Glutamatergic neuron (in vitro differentiated cells): ENCODE results near the gene LAMA1. TPM values are rescaled to one million over a fixed set of nuclear protein-coding genes. Genes with fewer than 3 reads are reported as not detected.

Experiments used
- DNase-seq: peaks from one replicate; pipeline ENCODE4 v3.0.0; 2022
- H3K27ac Mint-ChIP-seq: one replicate; pipeline ENCODE4 v1.8.0; 2020; ENCODE audit warnings: mild to moderate bottlenecking, mixed read lengths, inconsistent platforms; ENCODE audit not compliant: unreplicated experiment
- H3K27me3 Mint-ChIP-seq: one replicate; pipeline ENCODE4 v1.8.0; 2020; ENCODE audit warnings: mild to moderate bottlenecking, moderate library complexity, mixed read lengths, inconsistent platforms; ENCODE audit not compliant: unreplicated experiment
- H3K36me3 Mint-ChIP-seq: one replicate; pipeline ENCODE4 v1.8.0; 2020; ENCODE audit warnings: mild to moderate bottlenecking, mixed read lengths, inconsistent platforms; ENCODE audit not compliant: unreplicated experiment
- H3K4me1 Mint-ChIP-seq: one replicate; pipeline ENCODE4 v1.8.0; 2020; ENCODE audit warnings: mild to moderate bottlenecking, low read depth, mixed read lengths, inconsistent platforms; ENCODE audit not compliant: unreplicated experiment
- H3K4me3 Mint-ChIP-seq: one replicate; pipeline ENCODE4 v1.8.0; 2020; ENCODE audit warnings: mild to moderate bottlenecking, mixed read lengths, inconsistent platforms; ENCODE audit not compliant: unreplicated experiment
- H3K9me3 Mint-ChIP-seq: one replicate; pipeline ENCODE4 v1.8.0; 2020; ENCODE audit warnings: mild to moderate bottlenecking, moderate library complexity, mixed read lengths, inconsistent platforms; ENCODE audit not compliant: unreplicated experiment
- CTCF ChIP-seq: fragments of 200-600 bp; sonication (generic); IDR thresholded peaks from one replicate; pipeline ENCODE4 v1.5.0; 2021; ENCODE audit not compliant: partially characterized antibody, unreplicated experiment
- total RNA-seq: library from RNA; stranded (reverse); fragmentation: NEBNext Ultra II Directional; extraction: Animal tissue kit (Norgen Biotek cat#: 25700); gene quantifications from one replicate; pipeline ENCODE4 v1.2.1, GENCODE V29; 2021; ENCODE audit not compliant: unreplicated experiment

LAMA1 gene
- total RNA-seq, 1 donor from 2014 or later, result 32.0 TPM

- H3K27me3 Mint-ChIP-seq, result peaks cover 2% of the 10 kb centered on the region
- no peak for DNase-seq
- no peaks in the 10 kb centered on the region for H3K9me3 Mint-ChIP-seq
- no peak for TF ChIP-seq CTCF
- no peak overlapping the region for H3K4me3 Mint-ChIP-seq
- no peaks in the 10 kb centered on the region for H3K4me1 Mint-ChIP-seq
- H3K36me3 Mint-ChIP-seq, result no peaks in the 10 kb centered on the region
- H3K27ac Mint-ChIP-seq, result no peak overlapping the region
Measured at GRCh38 chr18:7048081-7048480, 69.5 kb downstream of the LAMA1 start.

- no peaks in the 10 kb centered on the region for H3K36me3 Mint-ChIP-seq
- no peaks in the 10 kb centered on the region for H3K4me1 Mint-ChIP-seq
- no peaks in the 10 kb centered on the region for H3K27me3 Mint-ChIP-seq
- no peaks in the 10 kb centered on the region for H3K9me3 Mint-ChIP-seq
- no peak for DNase-seq
- H3K27ac Mint-ChIP-seq, result no peak overlapping the region
- TF ChIP-seq CTCF, result no peak
- H3K4me3 Mint-ChIP-seq, result no peak overlapping the region
Measured at GRCh38 chr18:7047336-7047735, 70.3 kb downstream of the LAMA1 start.

- TF ChIP-seq CTCF, result peak; percentile 90
- H3K27ac Mint-ChIP-seq, result no peak overlapping the region
Measured at GRCh38 chr18:7038330-7038851, 79.2 kb downstream of the LAMA1 start.

GRCh38 chr18:7037470-7037869 is 80.1 kb downstream of the LAMA1 start:
- no peak overlapping the region for H3K27ac Mint-ChIP-seq
- TF ChIP-seq CTCF, result no peak

More at GRCh38 chr18:7038330-7038851, 79.2 kb downstream of the LAMA1 start:
- peak; percentile 87 for DNase-seq
- Mint-ChIP-seq H3K27me3 (no peaks in the 10 kb centered on the region), H3K4me3 (no peak overlapping the region), H3K36me3 (no peaks in the 10 kb centered on the region), H3K9me3 (no peaks in the 10 kb centered on the region), H3K4me1 (peaks cover 4% of the 10 kb centered on the region)

GRCh38 chr18:7035807-7036206 is 81.8 kb downstream of the LAMA1 start:
- DNase-seq, result no peak
- H3K4me1 Mint-ChIP-seq, result peaks cover 4% of the 10 kb centered on the region
- H3K27me3 Mint-ChIP-seq, result no peaks in the 10 kb centered on the region
- H3K9me3 Mint-ChIP-seq, result no peaks in the 10 kb centered on the region
- no peak for TF ChIP-seq CTCF
- H3K4me3 Mint-ChIP-seq, result no peak overlapping the region
- H3K27ac Mint-ChIP-seq, result no peak overlapping the region
- H3K36me3 Mint-ChIP-seq, result no peaks in the 10 kb centered on the region

More at GRCh38 chr18:7037470-7037869, 80.1 kb downstream of the LAMA1 start:
- Mint-ChIP-seq H3K27me3 (no peaks in the 10 kb centered on the region), H3K4me1 (peaks cover 4% of the 10 kb centered on the region), H3K4me3 (no peak overlapping the region), H3K9me3 (no peaks in the 10 kb centered on the region), H3K36me3 (no peaks in the 10 kb centered on the region)
- no peak for DNase-seq
